GM18870 (cell line): ENCODE results near the gene CEP131.

Source experiments
- ATAC-seq: cut with Tn5 transposase; IDR thresholded peaks from one replicate; pipeline ENCODE4 v1.9.1; 2021; ENCODE audit warnings: moderate library complexity; ENCODE audit not compliant: unreplicated experiment

CEP131 gene

GRCh38 chr17:81189670-81190530, 32.9 kb downstream of the CEP131 start:
- ATAC-seq: no peak

- no peak for ATAC-seq
These were observed 33.7 kb downstream of the CEP131 start for GRCh38 chr17:81189016-81189415.

GRCh38 chr17:81188491-81188840, 34.3 kb downstream of the CEP131 start:
- no peak for ATAC-seq

- ATAC-seq: no peak
These were observed 34.9 kb downstream of the CEP131 start for GRCh38 chr17:81187586-81188490.

GRCh38 chr17:81187120-81187519, 35.6 kb downstream of the CEP131 start:
- ATAC-seq: no peak

GRCh38 chr17:81186203-81186602, 36.6 kb downstream of the CEP131 start:
- ATAC-seq: no peak

GRCh38 chr17:81184555-81184954, 38.2 kb downstream of the CEP131 start:
- no peak for ATAC-seq

GRCh38 chr17:81183807-81184206, 39.0 kb downstream of the CEP131 start:
- no peak for ATAC-seq

- ATAC-seq: no peak
These were observed 39.4 kb downstream of the CEP131 start for GRCh38 chr17:81183316-81183715.

GRCh38 chr17:81182596-81182995, 40.2 kb downstream of the CEP131 start:
- no peak for ATAC-seq

GRCh38 chr17:81181811-81182185, 41.0 kb downstream of the CEP131 start:
- no peak for ATAC-seq

GRCh38 chr17:81180836-81181810, 41.6 kb downstream of the CEP131 start:
- ATAC-seq: no peak

- ATAC-seq: no peak
These were observed 42.9 kb downstream of the CEP131 start for GRCh38 chr17:81179861-81180260.

- no peak for ATAC-seq
These were observed 43.5 kb downstream of the CEP131 start for GRCh38 chr17:81179220-81179619.

- ATAC-seq: no peak
These were observed 44.4 kb downstream of the CEP131 start for GRCh38 chr17:81178136-81179091.

GRCh38 chr17:81176666-81177065, 46.1 kb downstream of the CEP131 start:
- no peak for ATAC-seq

GRCh38 chr17:81173762-81174155, 49.0 kb downstream of the CEP131 start:
- ATAC-seq: no peak

- no peak for ATAC-seq
These were observed 49.6 kb downstream of the CEP131 start for GRCh38 chr17:81173052-81173761.

- no peak for ATAC-seq
These were observed 50.8 kb downstream of the CEP131 start for GRCh38 chr17:81171941-81172340.
